ENCODE data around the gene CPHXL.

CPHXL gene

GRCh38 chr16:75667503-75667902 is 58.8 kb downstream of the CPHXL start:
- H3K36me3 Mint-ChIP-seq, result peaks cover 2% of the 10 kb centered on the region
- H3K27me3 Mint-ChIP-seq, result no peaks in the 10 kb centered on the region
- H3K27ac Mint-ChIP-seq, result no peak overlapping the region
- no peak overlapping the region for H3K4me3 Mint-ChIP-seq
- H3K9me3 Mint-ChIP-seq, result no peaks in the 10 kb centered on the region
- CTCF ChIA-PET, result no interaction called here
- no peaks in the 10 kb centered on the region for H3K4me1 Mint-ChIP-seq
- DNase-seq, result no peak

Data from activated naive CD4-positive, alpha-beta T cell treated with anti-CD3 and anti-CD28 coated beads, Interleukin-2, amount 10 ng/mL, durations not matched to agents 7 days and 5 days (primary cell).